HAP-1 (cell line): ENCODE data around the gene PGAP6.

ENCODE experiments used
- DNase-seq, 2 experiments: peaks; one replicate each; pipeline ENCODE4 v3.0.0-alpha.2; 2016 to 2020; ENCODE audit warnings: low spot score in 2 of 2
- H3K27me3 ChIP-seq: fragments of 250-450 bp; sonication (Bioruptor Pico); 2 replicates; pipeline ENCODE4 v1.5.1; 2020; ENCODE audit warnings: low read depth, mild to moderate bottlenecking, moderate library complexity
- H3K36me3 ChIP-seq: fragments of 250-450 bp; sonication (Bioruptor Pico); replicated peaks from 2 replicates; pipeline ENCODE4 v1.5.1; 2020; ENCODE audit warnings: mild to moderate bottlenecking
- H3K4me1 ChIP-seq: fragments of 250-450 bp; sonication (Bioruptor Pico); 2 replicates; pipeline ENCODE4 v1.5.1; 2020; ENCODE audit warnings: mild to moderate bottlenecking
- H3K4me3 ChIP-seq: fragments of 250-450 bp; sonication (Bioruptor Pico); 2 replicates; pipeline ENCODE4 v1.5.1; 2020; ENCODE audit warnings: mild to moderate bottlenecking, moderate library complexity
- H3K9me3 ChIP-seq: fragments of 250-450 bp; sonication (Bioruptor Pico); 2 replicates; pipeline ENCODE4 v1.5.1; 2020; ENCODE audit warnings: mild to moderate bottlenecking, moderate library complexity
- in situ Hi-C: fragments of 300-500 bp; cut with MboI; formaldehyde crosslinking; loops from 3 replicates; pipeline ENCODE4 v1.14.3; 2020; ENCODE audit warnings: low sequenced_read_pairs, inconsistent platforms, mixed read lengths

PGAP6 gene

GRCh38 chr16:414395-415169, 32.8 kb upstream of the PGAP6 start:
- DNase-seq, result no peak
- in situ Hi-C loops, result no loop called here

GRCh38 chr16:411576-412265, 29.9 kb upstream of the PGAP6 start:
- Histone ChIP-seq H3K27me3 (no peaks in the 10 kb centered on the region), H3K4me3 (no peak overlapping the region), H3K4me1 (no peaks in the 10 kb centered on the region), H3K9me3 (no peaks in the 10 kb centered on the region), H3K36me3 (peaks cover 5% of the 10 kb centered on the region)
- in situ Hi-C loops, result no loop called here
- no peak for DNase-seq

More at GRCh38 chr16:414395-415169, 32.8 kb upstream of the PGAP6 start:
- Histone ChIP-seq H3K36me3 (peaks cover 5% of the 10 kb centered on the region), H3K9me3 (no peaks in the 10 kb centered on the region), H3K4me1 (no peaks in the 10 kb centered on the region), H3K27me3 (no peaks in the 10 kb centered on the region), H3K4me3 (no peak overlapping the region)

DNA sequence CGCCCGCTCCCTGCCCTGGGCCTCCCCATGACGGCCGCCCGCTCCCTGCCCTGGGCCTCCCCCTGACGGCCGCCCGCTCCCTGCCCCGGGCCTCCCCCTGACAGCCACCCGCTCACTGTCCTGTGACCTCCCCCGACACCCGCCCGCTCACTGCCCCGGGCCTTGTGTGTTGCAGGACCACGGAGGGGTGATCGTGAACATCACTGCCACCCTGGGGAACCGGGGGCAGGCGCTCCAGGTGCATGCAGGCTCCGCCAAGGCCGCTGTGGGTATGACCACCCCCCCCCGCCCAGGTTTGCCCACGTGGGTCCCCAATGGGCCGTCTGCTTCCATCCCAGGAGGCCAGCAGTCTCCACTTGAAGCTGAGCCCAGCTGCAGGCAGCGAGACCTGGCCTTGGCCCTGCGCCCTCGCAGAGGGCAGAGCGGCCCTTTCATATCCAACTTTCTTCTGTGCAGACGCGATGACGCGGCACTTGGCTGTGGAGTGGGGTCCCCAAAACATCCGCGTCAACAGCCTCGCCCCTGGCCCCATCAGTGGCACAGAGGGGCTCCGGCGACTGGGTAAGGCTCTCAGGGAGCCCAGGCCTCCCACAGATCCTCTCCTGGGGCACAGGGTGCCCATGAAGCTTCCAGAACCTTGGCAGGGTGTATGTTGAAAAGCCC, 28.9 kb upstream of the PGAP6 start:
- Histone ChIP-seq H3K27me3 (no peaks in the 10 kb centered on the region), H3K36me3 (peaks cover 5% of the 10 kb centered on the region), H3K4me3 (no peak overlapping the region), H3K4me1 (no peaks in the 10 kb centered on the region), H3K9me3 (no peaks in the 10 kb centered on the region)
- DNase-seq, result no peak
- in situ Hi-C loops, result no loop called here

- DNase-seq, result no peak
- Histone ChIP-seq H3K27me3 (no peaks in the 10 kb centered on the region), H3K9me3 (no peaks in the 10 kb centered on the region), H3K4me1 (0 out of 2 replicates have a peak, but pooled peaks cover 4% of the 10 kb centered on the region), H3K36me3 (peaks cover 5% of the 10 kb centered on the region), H3K4me3 (no peak overlapping the region)
- in situ Hi-C loops, result no loop called here
These were observed 25.5 kb upstream of the PGAP6 start for GRCh38 chr16:407253-407652.

GRCh38 chr16:405548-406506, 24.0 kb upstream of the PGAP6 start:
- H3K9me3 ChIP-seq, result no peaks in the 10 kb centered on the region
- no peaks in the 10 kb centered on the region for H3K27me3 ChIP-seq
- H3K4me3 ChIP-seq, result no peak overlapping the region
- H3K36me3 ChIP-seq, result peaks cover 5% of the 10 kb centered on the region
- H3K4me1 ChIP-seq, result 0 out of 2 replicates have a peak, but pooled peaks cover 4% of the 10 kb centered on the region
- DNase-seq, result no peak
- in situ Hi-C loops, result no loop called here

GRCh38 chr16:404971-405486, 23.3 kb upstream of the PGAP6 start:
- Histone ChIP-seq H3K27me3 (no peaks in the 10 kb centered on the region), H3K36me3 (peaks cover 10% of the 10 kb centered on the region), H3K4me3 (no peak overlapping the region), H3K9me3 (no peaks in the 10 kb centered on the region), H3K4me1 (peaks cover 4% of the 10 kb centered on the region; the same call in 1 of the 2 replicates)
- in situ Hi-C loops, result no loop called here
- DNase-seq, result no peak

DNA sequence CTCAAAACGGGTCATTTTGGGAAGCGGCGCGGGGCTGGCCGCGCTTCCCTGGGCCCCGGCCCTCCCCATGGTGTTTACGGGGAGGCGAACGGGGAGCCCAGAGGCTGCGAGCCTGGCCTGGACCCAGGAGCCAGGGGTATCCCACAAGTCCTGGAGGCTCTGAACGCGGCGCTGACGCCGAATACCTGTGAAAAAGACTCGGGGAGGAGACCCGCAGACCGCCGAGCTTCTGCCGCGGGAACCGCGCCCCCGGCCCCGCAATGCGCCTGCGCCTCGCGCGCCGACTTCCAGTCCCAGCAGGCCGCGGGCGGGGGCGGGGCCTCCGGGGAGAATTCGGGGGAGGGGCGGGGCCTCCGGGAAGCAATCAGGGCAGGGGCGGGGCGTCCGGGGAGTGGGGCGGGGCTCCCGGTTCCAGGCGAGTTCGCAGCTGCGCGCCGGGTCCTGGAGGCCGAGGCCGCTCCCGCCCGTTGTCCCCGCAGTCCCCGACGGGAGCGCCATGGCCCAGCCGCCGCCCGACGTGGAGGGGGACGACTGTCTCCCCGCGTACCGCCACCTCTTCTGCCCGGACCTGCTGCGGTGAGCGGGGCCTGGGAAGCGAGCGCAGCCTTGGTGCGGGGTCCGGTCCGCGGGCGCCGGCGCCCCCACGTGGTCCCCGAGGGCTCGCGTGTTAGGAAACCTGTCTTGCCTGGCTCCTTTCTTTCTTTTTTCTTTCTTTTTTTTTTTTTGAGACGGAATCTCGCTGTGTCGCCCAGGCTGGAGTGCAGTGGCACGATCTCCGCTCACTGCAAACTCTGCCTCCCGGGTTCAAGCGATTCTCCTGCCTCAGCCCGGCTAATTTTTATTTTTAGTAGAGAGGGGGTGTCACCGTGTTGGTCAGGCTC, 19.9 kb upstream of the PGAP6 start, which contains the start of gene DECR2:
Gene DECR2 (plus strand): TSS at position 418 of the 881 bp plus-strand sequence. CDS start 79 bp downstream, at position 497.
- Histone ChIP-seq H3K4me3 (peak within 1 kb of the TSS; percentile 84), H3K9me3 (no peaks in the 10 kb centered on the region), H3K27me3 (no peaks in the 10 kb centered on the region), H3K36me3 (peaks cover 29% of the 10 kb centered on the region), H3K4me1 (peaks cover 5% of the 10 kb centered on the region)
- in situ Hi-C loops, result no loop called here
- peak; percentile 86 to 99 for DNase-seq

- peaks cover 29% of the 10 kb centered on the region for H3K36me3 ChIP-seq
- peak in 1 of 2 experiments; percentile 34 for DNase-seq
- no peaks in the 10 kb centered on the region for H3K27me3 ChIP-seq
- H3K4me1 ChIP-seq, result peaks cover 15% of the 10 kb centered on the region
- peak overlapping the region; percentile 84 for H3K4me3 ChIP-seq
- no peaks in the 10 kb centered on the region for H3K9me3 ChIP-seq
- in situ Hi-C loops, result no loop called here
These were observed 18.3 kb upstream of the PGAP6 start for GRCh38 chr16:400061-400591.

- H3K27me3 ChIP-seq, result no peaks in the 10 kb centered on the region
- no peak for DNase-seq
- H3K9me3 ChIP-seq, result no peaks in the 10 kb centered on the region
- H3K36me3 ChIP-seq, result peaks cover 29% of the 10 kb centered on the region
- in situ Hi-C loops, result no loop called here
- no peak overlapping the region for H3K4me3 ChIP-seq
- H3K4me1 ChIP-seq, result peaks cover 15% of the 10 kb centered on the region
These were observed 17.7 kb upstream of the PGAP6 start for GRCh38 chr16:399340-400019.

DNA sequence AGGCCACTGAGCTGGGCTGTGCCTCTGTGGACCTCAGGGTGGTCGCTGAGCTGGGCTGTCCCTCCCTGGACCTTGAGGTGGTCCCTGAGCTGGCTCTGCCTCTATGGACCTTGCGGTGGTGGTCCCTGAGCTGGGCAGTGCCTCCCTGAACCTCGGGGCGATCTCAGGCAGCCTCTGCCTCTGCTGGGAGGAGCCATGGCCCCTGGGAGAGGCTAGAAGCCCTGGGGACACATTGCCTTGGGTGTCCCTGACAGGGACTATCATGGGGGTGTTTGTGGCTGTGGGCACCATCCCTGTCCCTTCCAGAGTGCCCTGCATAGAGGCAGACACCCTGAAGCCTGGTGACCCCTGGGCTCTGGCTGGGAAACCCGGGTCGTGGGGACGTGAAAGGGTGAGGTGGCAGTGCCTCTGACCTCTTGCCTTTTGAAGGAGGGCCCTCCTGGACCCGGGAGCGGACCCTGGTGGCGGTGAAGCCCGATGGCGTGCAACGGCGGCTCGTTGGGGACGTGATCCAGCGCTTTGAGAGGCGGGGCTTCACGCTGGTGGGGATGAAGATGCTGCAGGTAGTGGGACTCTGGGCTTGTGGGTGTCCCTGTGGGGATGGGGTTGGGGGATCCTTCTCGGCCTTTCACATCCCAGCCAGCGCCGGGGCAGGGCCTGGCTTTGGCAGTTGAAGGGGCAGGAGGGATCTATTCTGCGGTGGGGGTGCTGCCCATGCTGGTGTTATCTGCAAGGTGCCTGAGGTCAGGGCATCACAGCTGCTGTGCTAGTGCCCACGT, 17.0 kb upstream of the PGAP6 start:
- H3K4me1 ChIP-seq, result peaks cover 15% of the 10 kb centered on the region
- in situ Hi-C loops, result no loop called here

GRCh38 chr16:397736-398332, 16.1 kb upstream of the PGAP6 start:
- peak overlapping the region; percentile 16 for H3K4me3 ChIP-seq

More for the DNA sequence above, 17.0 kb upstream of the PGAP6 start:
- DNase-seq, result peak in 1 of 2 experiments; percentile 38
- H3K4me3 ChIP-seq, result no peak overlapping the region
- H3K9me3 ChIP-seq, result no peaks in the 10 kb centered on the region
- H3K36me3 ChIP-seq, result peaks cover 29% of the 10 kb centered on the region
- no peaks in the 10 kb centered on the region for H3K27me3 ChIP-seq

More at GRCh38 chr16:397736-398332, 16.1 kb upstream of the PGAP6 start:
- H3K4me1 ChIP-seq, result peaks cover 14% of the 10 kb centered on the region
- H3K9me3 ChIP-seq, result no peaks in the 10 kb centered on the region
- H3K27me3 ChIP-seq, result no peaks in the 10 kb centered on the region
- peak; percentile 33 to 84 for DNase-seq
- in situ Hi-C loops, result no loop called here
- peaks cover 29% of the 10 kb centered on the region for H3K36me3 ChIP-seq
